Activated CD8-positive, alpha-beta T cell treated with anti-CD3 and anti-CD28 coated beads, Interleukin-2, amount 10 ng/mL, durations not matched to agents 7 days and 5 days (primary cell): ENCODE results near the gene HMOX1. TPM values are rescaled to one million over a fixed set of nuclear protein-coding genes. Genes with fewer than 3 reads are reported as not detected.
A peak's percentile ranks its signal among the peaks of the same experiment; 100 is the strongest.

ENCODE experiments used
- ATAC-seq: fragments of 150-1000 bp; cut with Tn5 transposase; one replicate; pipeline ENCODE4 v1.10.0; 2021; ENCODE audit warnings: moderate library complexity
- CTCF ChIA-PET: fragments of 350-600 bp; sonication (Branson Sonifier 250); formaldehyde crosslinking; loops from one replicate; lab custom pipeline; 2021; ENCODE audit warnings: antibody characterized with exemption; lab: Charles Lee
- POLR2A ChIA-PET: fragments of 350-600 bp; sonication (Branson Sonifier 250); formaldehyde crosslinking; loops from one replicate; lab custom pipeline; 2021; ENCODE audit warnings: antibody characterized with exemption; lab: Charles Lee
- DNase-seq: peaks from one replicate; pipeline ENCODE4 v3.0.0-alpha.2; 2020
- H3K27ac Mint-ChIP-seq: one replicate; pipeline ENCODE4 v1.8.0; 2021; ENCODE audit warnings: mild to moderate bottlenecking, mixed read lengths
- H3K27me3 Mint-ChIP-seq: one replicate; pipeline ENCODE4 v1.8.0; 2021; ENCODE audit warnings: low read depth, mixed read lengths
- H3K36me3 Mint-ChIP-seq: one replicate; pipeline ENCODE4 v1.8.0; 2021; ENCODE audit warnings: low read depth, mixed read lengths
- H3K4me1 Mint-ChIP-seq: one replicate; pipeline ENCODE4 v1.8.0; 2021; ENCODE audit warnings: low read depth, mixed read lengths
- H3K4me3 Mint-ChIP-seq: one replicate; pipeline ENCODE4 v1.8.0; 2021; ENCODE audit warnings: mild to moderate bottlenecking, mixed read lengths
- H3K9me3 Mint-ChIP-seq: one replicate; pipeline ENCODE4 v1.8.0; 2022; ENCODE audit warnings: mixed read lengths; ENCODE audit not compliant: insufficient read depth
- total RNA-seq, 2 experiments: library from RNA; stranded (reverse); gene quantifications; one replicate each; pipeline ENCODE4 v1.2.3, GENCODE V29; 2021

Gene HMOX1
- total RNA-seq, 2 experiments from 2014 or later = 0.34 to 0.68 TPM

GRCh38 chr22:35344956-35345690, 35.8 kb upstream of the HMOX1 start:
- H3K27me3 Mint-ChIP-seq = no peaks in the 10 kb centered on the region
- CTCF ChIA-PET = interaction anchor here (0.9 kb wide), 1 partner anchor 72 kb away, joined by 3 read pairs; no protein-coding TSS in a partner anchor

DNA sequence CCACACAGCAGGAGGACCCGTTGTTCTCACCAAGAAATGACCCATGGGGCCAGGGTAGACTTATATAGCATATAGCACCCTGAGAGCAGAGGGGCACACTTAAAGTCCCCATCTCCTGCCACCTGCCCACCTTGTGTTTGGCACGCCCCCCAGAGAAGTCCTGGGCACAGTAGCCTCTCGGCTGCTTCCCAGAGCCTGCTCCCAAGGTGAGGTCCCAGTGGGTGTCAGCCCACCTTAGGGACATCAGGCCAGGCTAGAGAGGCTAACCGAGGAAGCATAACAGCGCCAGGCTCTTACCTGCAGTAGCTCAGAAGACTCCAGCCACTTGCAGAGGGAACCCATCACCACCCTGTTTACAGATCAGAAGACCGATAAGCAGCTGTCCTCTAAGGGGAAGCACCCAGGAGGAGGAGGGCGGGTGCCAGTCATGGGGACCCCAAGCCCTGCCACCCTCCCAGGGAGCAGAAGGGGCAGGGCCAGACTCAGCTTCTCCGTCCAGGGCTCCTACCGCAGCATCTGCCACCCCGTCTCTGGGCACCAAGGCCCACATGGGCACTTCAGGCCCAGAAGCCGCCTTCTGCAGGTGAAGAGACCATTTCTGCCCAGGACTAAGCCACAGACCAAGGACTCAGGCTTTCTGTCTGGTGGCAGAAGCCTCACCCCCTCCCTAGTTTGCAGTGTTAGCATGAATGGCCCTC, 34.9 kb upstream of the HMOX1 start:
- H3K9me3 Mint-ChIP-seq = no peaks in the 10 kb centered on the region

More at GRCh38 chr22:35344956-35345690, 35.8 kb upstream of the HMOX1 start:
- peaks cover under 1% of the 10 kb centered on the region for H3K36me3 Mint-ChIP-seq
- H3K27ac Mint-ChIP-seq = peak overlapping the region; percentile 14
- ATAC-seq = no peak
- no peak for DNase-seq
- H3K9me3 Mint-ChIP-seq = no peaks in the 10 kb centered on the region
- no peaks in the 10 kb centered on the region for H3K4me1 Mint-ChIP-seq
- POLR2A ChIA-PET = no interaction called here
- H3K4me3 Mint-ChIP-seq = no peak overlapping the region

DNA sequence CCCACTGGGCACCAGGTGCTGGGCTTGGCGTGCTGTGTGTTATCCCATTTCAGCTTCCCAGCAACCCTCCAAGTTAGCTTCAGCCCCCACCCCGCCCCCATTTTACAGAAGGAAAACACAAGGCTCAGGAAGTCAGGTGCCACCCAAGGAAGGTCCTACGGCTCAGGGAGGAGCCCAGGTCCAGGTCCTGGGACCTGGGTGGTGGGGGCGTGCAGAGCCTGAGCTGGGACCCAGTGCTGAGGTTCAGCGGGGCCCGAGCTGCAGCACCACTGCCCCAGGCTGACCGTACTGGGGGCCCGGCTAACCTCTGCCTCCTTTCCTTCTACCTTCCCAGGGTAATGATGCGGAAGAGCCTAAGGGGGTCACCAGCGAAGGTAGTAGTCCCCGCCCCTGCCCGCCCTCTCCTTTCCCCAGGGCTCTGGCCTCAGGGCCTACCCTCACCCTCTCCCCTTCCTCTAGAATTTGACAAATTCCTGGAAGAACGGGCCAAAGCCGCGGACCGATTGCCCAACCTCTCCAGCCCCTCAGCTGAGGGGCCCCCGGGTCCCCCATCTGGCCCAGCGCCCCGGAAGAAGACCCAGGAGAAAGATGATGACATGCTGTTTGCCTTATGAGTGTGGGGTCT, 34.2 kb upstream of the HMOX1 start:
- H3K27ac Mint-ChIP-seq = no peak overlapping the region
- DNase-seq (no peak), ATAC-seq (no peak)
- POLR2A ChIA-PET = no interaction called here
- H3K36me3 Mint-ChIP-seq = no peaks in the 10 kb centered on the region
- CTCF ChIA-PET = no interaction called here
- no peaks in the 10 kb centered on the region for H3K9me3 Mint-ChIP-seq
- peaks cover 6% of the 10 kb centered on the region for H3K27me3 Mint-ChIP-seq
- H3K4me1 Mint-ChIP-seq = peaks cover 13% of the 10 kb centered on the region
- H3K4me3 Mint-ChIP-seq = no peak overlapping the region

More for the DNA sequence above, 34.9 kb upstream of the HMOX1 start:
- ATAC-seq = no peak
- Mint-ChIP-seq H3K27me3 (no peaks in the 10 kb centered on the region), H3K27ac (no peak overlapping the region), H3K4me1 (peaks cover 6% of the 10 kb centered on the region), H3K36me3 (no peaks in the 10 kb centered on the region), H3K4me3 (no peak overlapping the region)
- ChIA-PET POLR2A (no interaction called here), CTCF (no interaction called here)
- DNase-seq = no peak

- CTCF ChIA-PET = interaction anchor here (1.2 to 5.9 kb wide), 2 partner anchors 236 to 718 kb away, joined by 3 to 31 read pairs; no protein-coding TSS in a partner anchor
- POLR2A ChIA-PET = no interaction called here
These were observed 33.4 kb upstream of the HMOX1 start for GRCh38 chr22:35347462-35347861.

DNA sequence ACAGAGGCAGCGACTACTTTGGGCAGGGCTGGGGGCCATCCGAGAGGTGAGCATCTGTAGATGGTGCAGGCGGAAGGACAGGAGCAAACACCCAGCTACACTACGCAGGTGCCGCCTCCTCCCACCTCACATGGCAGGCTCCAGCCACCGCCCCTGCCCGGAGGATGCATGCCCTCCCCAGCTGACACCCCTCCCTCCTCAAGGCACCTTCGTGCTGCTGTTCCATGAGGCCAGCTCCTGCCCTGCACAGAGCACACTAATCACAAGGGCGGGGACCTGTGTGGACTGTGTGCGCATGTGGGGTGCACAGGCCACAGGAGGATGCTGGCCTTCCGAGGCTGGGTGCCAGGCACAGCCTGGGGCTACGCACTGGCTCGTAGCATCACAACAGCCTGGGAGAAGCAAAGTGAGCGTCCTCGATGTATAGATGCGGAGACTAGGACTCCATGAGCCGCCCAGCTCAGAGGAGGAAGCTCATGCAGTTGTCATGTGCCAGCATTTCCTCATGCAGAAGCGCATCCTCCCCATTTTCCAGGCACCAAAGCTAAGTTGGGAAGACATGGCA, 32.8 kb upstream of the HMOX1 start:
- H3K27ac Mint-ChIP-seq = no peak overlapping the region
- ChIA-PET POLR2A (no interaction called here), CTCF (interaction anchor here (1.2 to 5.9 kb wide), 2 partner anchors 235 to 718 kb away, joined by 3 to 31 read pairs; no protein-coding TSS in a partner anchor)
- ATAC-seq (no peak), DNase-seq (no peak)
- H3K4me3 Mint-ChIP-seq = no peak overlapping the region
- H3K36me3 Mint-ChIP-seq = no peaks in the 10 kb centered on the region
- peaks cover 25% of the 10 kb centered on the region for H3K4me1 Mint-ChIP-seq
- peaks cover 6% of the 10 kb centered on the region for H3K27me3 Mint-ChIP-seq
- no peaks in the 10 kb centered on the region for H3K9me3 Mint-ChIP-seq

More at GRCh38 chr22:35347462-35347861, 33.4 kb upstream of the HMOX1 start:
- DNase-seq (no peak), ATAC-seq (no peak)
- no peak overlapping the region for H3K4me3 Mint-ChIP-seq
- no peaks in the 10 kb centered on the region for H3K36me3 Mint-ChIP-seq
- H3K4me1 Mint-ChIP-seq = peaks cover 19% of the 10 kb centered on the region
- peaks cover 6% of the 10 kb centered on the region for H3K27me3 Mint-ChIP-seq
- H3K27ac Mint-ChIP-seq = no peak overlapping the region
- no peaks in the 10 kb centered on the region for H3K9me3 Mint-ChIP-seq

DNA sequence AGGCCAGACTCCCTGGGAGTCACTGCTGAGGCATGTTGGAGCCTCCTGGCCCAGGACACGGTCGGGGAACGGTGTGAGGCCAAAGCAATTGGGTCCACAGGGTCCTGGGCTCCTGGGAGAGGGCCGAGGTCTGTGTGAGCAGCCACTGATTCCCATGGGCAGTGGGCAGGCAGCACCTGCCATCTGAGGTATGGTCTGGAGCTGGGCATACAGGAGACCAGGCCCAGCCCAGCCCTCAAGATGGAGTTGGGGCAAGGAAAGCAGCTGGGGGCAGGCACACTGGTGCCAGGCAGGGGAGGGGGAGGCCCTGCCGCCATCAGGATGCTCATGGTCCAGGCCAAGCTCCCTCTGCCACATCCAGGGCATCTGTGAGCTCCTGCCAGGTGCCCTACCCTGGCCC, 32.2 kb upstream of the HMOX1 start:
- ChIA-PET POLR2A (no interaction called here), CTCF (interaction anchor here (1.2 to 5.9 kb wide), 2 partner anchors 235 to 717 kb away, joined by 3 to 31 read pairs; no protein-coding TSS in a partner anchor)
- Mint-ChIP-seq H3K4me3 (no peak overlapping the region), H3K9me3 (no peaks in the 10 kb centered on the region), H3K27me3 (peaks cover 6% of the 10 kb centered on the region), H3K36me3 (no peaks in the 10 kb centered on the region), H3K4me1 (peaks cover 28% of the 10 kb centered on the region), H3K27ac (no peak overlapping the region)
- ATAC-seq (no peak), DNase-seq (no peak)

DNA sequence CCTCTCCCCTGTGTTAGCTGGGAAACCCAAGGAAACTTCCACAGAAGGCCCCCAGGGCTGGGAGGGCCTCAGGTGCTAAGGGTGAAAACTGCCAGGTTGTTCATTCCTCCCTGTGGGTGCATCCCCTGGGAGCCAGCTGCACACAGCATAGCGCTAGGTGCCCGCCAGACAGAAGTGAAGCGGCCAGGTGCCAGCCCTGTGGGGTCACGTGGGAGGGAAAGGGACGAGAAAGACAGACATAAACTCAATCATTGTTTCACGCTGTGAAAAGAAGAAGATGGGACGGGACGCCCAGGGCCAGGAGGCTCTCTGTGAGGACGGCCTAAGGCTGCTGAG, 31.6 kb upstream of the HMOX1 start:
- ChIA-PET CTCF (interaction anchor here (2.3 to 5.9 kb wide), 2 partner anchors 234 to 776 kb away, joined by 9 to 31 read pairs; no protein-coding TSS in a partner anchor), POLR2A (interaction anchor here (1.3 kb wide), 1 partner anchor 60 kb away, joined by 3 read pairs; no protein-coding TSS in a partner anchor)
- DNase-seq (no peak), ATAC-seq (no peak)
- no peak overlapping the region for H3K27ac Mint-ChIP-seq
- peaks cover 28% of the 10 kb centered on the region for H3K4me1 Mint-ChIP-seq
- no peaks in the 10 kb centered on the region for H3K9me3 Mint-ChIP-seq
- no peaks in the 10 kb centered on the region for H3K36me3 Mint-ChIP-seq
- H3K27me3 Mint-ChIP-seq = peaks cover 6% of the 10 kb centered on the region
- no peak overlapping the region for H3K4me3 Mint-ChIP-seq

DNA sequence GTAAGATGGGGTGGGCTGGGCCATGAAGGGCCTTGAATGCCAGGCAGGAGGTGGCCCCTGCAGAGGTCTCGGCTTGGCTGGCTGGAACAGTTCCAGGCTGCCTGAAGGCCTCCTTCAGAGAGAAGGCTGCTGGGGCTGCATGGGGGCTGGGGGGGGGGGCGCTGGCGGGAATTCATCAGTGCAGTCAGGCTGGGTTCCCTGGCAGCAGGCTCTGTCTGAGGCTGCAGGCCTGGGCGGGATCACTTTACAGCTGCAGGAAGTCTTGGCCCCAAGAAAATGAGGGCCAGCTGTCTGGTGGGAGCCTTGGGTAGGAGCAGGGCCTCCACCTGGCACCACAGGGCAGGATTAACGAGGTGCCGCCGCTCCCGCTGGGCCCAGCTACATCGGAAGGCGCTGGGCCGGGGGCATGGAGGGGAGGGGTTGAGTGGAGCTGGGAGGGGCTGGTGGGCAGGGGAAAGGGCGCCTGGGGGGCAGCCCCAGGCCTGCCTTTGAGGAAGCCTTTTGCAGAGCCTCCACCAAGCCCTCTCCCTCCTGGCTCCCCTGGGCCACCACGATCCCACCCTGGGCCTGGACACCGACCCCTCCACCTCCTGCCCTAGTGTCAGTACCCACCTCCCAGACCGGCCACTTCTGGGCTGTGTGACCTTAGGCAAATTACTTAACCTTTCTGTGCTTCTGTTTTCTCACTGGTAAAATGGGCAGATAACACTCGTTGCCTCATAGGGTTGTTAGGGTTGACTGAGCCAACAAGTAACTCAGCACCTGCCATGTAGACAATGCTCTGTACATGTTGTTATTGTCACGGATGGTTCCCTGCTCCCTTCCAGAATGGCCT, 31.0 kb upstream of the HMOX1 start:
- Mint-ChIP-seq H3K27ac (no peak overlapping the region), H3K27me3 (peaks cover 6% of the 10 kb centered on the region), H3K9me3 (no peaks in the 10 kb centered on the region), H3K4me3 (no peak overlapping the region), H3K36me3 (no peaks in the 10 kb centered on the region), H3K4me1 (peaks cover 28% of the 10 kb centered on the region)
- CTCF ChIA-PET = interaction anchor here (1.2 to 5.9 kb wide), 7 partner anchors 9 to 775 kb away, joined by 4 to 31 read pairs (median 8); no protein-coding TSS in a partner anchor
- ATAC-seq (no peak), DNase-seq (no peak)
- POLR2A ChIA-PET = interaction anchor here (1.3 kb wide), 1 partner anchor 59 kb away, joined by 3 read pairs; no protein-coding TSS in a partner anchor

DNA sequence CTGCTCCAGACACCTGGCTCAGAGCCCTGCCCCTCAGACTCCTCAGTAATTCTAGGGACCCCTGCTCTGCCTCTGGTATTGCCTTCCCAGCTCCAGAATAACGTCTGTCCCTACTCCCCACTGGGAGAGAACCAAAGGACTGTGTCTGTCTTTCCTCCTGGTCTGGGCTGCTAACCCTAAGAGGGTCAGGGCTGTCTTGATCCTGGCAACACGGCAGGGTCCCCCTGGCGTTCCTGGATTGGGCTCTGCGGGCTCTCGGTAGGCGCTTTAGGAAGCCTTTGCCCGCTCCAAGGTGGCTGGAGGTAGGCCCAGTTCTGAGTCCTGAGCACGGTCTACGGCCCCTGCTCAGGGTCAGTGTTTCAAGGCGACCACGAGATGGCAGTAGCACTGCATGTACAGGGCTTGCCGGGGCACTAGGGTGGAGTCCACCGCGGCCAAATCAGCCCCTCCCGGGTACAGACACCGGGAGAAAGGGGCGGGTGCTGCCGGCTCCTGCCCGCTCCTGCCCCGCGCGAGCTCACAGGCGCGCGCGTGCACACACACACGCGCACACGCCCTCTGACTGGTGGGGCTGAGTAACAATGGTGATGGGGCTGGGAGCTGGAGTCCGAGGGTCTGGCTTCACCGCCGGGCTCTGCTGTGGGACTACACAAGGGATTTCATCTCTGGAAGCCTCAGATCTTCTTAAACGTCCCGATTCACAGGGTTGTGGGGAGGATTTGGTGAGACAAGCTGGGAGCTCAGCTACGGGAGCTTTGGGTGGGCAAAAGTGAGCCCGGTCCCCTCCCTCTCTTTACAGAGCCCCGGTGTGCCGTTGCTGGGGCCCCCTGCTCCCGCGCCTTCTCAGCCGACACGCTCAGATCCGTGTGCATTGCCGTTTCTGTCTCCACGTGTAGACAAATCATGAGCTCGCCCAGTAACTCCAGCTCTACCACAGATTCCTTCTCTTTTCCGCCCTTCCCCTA, 30.1 kb upstream of the HMOX1 start:
- Mint-ChIP-seq H3K27ac (peak overlapping the region; percentile 57), H3K27me3 (peaks cover 6% of the 10 kb centered on the region), H3K4me1 (peaks cover 28% of the 10 kb centered on the region), H3K9me3 (no peaks in the 10 kb centered on the region), H3K36me3 (no peaks in the 10 kb centered on the region), H3K4me3 (peak overlapping the region; percentile 76)
- DNase-seq (peak; percentile 94), ATAC-seq (peak; percentile 94)
- ChIA-PET POLR2A (interaction anchor here (1.3 to 2.3 kb wide), 2 partner anchors 59 to 93 kb away, joined by 3 to 6 read pairs; partner anchors contain the start of gene HMGXB4), CTCF (interaction anchor here (0.6 to 5.9 kb wide), 30 partner anchors 9 to 774 kb away, joined by 3 to 31 read pairs (median 4); partner anchors contain the start of gene TOM1)
